ENCODE results near the gene GLP1R.

GLP1R gene

GRCh38 chr6:39062014-39062740 is 13.6 kb downstream of the GLP1R start:
- no peak for DNase-seq (ENCODE audit: low read depth, low spot score)

GRCh38 chr6:39063526-39063925 is 14.9 kb downstream of the GLP1R start:
- no peak for DNase-seq (ENCODE audit: low read depth, low spot score)

- DNase-seq (ENCODE audit: low read depth, low spot score): no peak
Measured at GRCh38 chr6:39065561-39065960, 17.0 kb downstream of the GLP1R start.

- DNase-seq (ENCODE audit: low read depth, low spot score): no peak
Measured at GRCh38 chr6:39068391-39068790, 19.8 kb downstream of the GLP1R start.

GRCh38 chr6:39072830-39073229 is 24.2 kb downstream of the GLP1R start:
- DNase-seq (ENCODE audit: low read depth, low spot score): no peak

- DNase-seq (ENCODE audit: low read depth, low spot score): no peak
Measured at GRCh38 chr6:39073471-39074355, 25.1 kb downstream of the GLP1R start.

GRCh38 chr6:39074486-39074885 is 25.9 kb downstream of the GLP1R start:
- no peak for DNase-seq (ENCODE audit: low read depth, low spot score)

- DNase-seq (ENCODE audit: low read depth, low spot score): no peak
Measured at GRCh38 chr6:39075010-39075686, 26.6 kb downstream of the GLP1R start.

GRCh38 chr6:39075807-39076622 is 27.4 kb downstream of the GLP1R start:
- no peak for DNase-seq (ENCODE audit: low read depth, low spot score)

- no peak for DNase-seq (ENCODE audit: low read depth, low spot score)
Measured at GRCh38 chr6:39076623-39077535, 28.3 kb downstream of the GLP1R start.

- DNase-seq (ENCODE audit: low read depth, low spot score): no peak
Measured at GRCh38 chr6:39077882-39078594, 29.5 kb downstream of the GLP1R start.

GRCh38 chr6:39078695-39079094 is 30.1 kb downstream of the GLP1R start:
- DNase-seq (ENCODE audit: low read depth, low spot score): no peak

- no peak for DNase-seq (ENCODE audit: low read depth, low spot score)
Measured at GRCh38 chr6:39079197-39080125, 30.9 kb downstream of the GLP1R start.

GRCh38 chr6:39080246-39080875 is 31.8 kb downstream of the GLP1R start:
- no peak for DNase-seq (ENCODE audit: low read depth, low spot score)

- no peak for DNase-seq (ENCODE audit: low read depth, low spot score)
Measured at GRCh38 chr6:39082310-39082709, 33.7 kb downstream of the GLP1R start.

GRCh38 chr6:39083231-39083634 is 34.7 kb downstream of the GLP1R start:
- no peak for DNase-seq (ENCODE audit: low read depth, low spot score)

GRCh38 chr6:39084506-39084905 is 35.9 kb downstream of the GLP1R start:
- DNase-seq (ENCODE audit: low read depth, low spot score): no peak

GRCh38 chr6:39085129-39085797 is 36.7 kb downstream of the GLP1R start:
- peak; percentile 47 for DNase-seq (ENCODE audit: low read depth, low spot score)

All from ELF-1 (cell line).